HG03280 (cell line): ENCODE measurements around the gene BCAT1.

Source experiments
- ATAC-seq: cut with Tn5 transposase; IDR thresholded peaks from one replicate; pipeline ENCODE4 v1.9.1; 2021; ENCODE audit warnings: mild to moderate bottlenecking, moderate library complexity; ENCODE audit not compliant: unreplicated experiment

The BCAT1 gene

GRCh38 chr12:24772813-24773212 lies 176.1 kb downstream of the BCAT1 start:
- no peak for ATAC-seq

GRCh38 chr12:24770821-24771220 lies 178.1 kb downstream of the BCAT1 start:
- no peak for ATAC-seq

GRCh38 chr12:24770334-24770733 lies 178.6 kb downstream of the BCAT1 start:
- ATAC-seq: no peak

GRCh38 chr12:24769682-24770081 lies 179.2 kb downstream of the BCAT1 start:
- ATAC-seq: no peak

- ATAC-seq: no peak
Observed at GRCh38 chr12:24768415-24768814, 180.5 kb downstream of the BCAT1 start.

- ATAC-seq: no peak
Observed at GRCh38 chr12:24767016-24767415, 181.9 kb downstream of the BCAT1 start.

- ATAC-seq: no peak
Observed at GRCh38 chr12:24764712-24765111, 184.2 kb downstream of the BCAT1 start.

GRCh38 chr12:24760606-24761378 lies 188.1 kb downstream of the BCAT1 start:
- ATAC-seq: no peak

- no peak for ATAC-seq
Observed at GRCh38 chr12:24760162-24760561, 188.7 kb downstream of the BCAT1 start.
